Osteocyte (in vitro differentiated cells): Measurements from ENCODE around the gene GHR. TPM values are rescaled to one million over a fixed set of nuclear protein-coding genes. Genes with fewer than 3 reads are reported as not detected.

Experiments used
- DNase-seq: peaks from one replicate; pipeline ENCODE4 v3.0.0; 2021; ENCODE audit warnings: mixed read lengths; ENCODE audit not compliant: unreplicated experiment; ENCODE audit errors: extremely low spot score
- H3K27ac Mint-ChIP-seq: one replicate; pipeline ENCODE4 v1.8.0; 2021; ENCODE audit warnings: mild to moderate bottlenecking, mixed read lengths; ENCODE audit not compliant: unreplicated experiment
- H3K27me3 Mint-ChIP-seq: one replicate; pipeline ENCODE4 v1.8.0; 2021; ENCODE audit warnings: mixed read lengths; ENCODE audit not compliant: unreplicated experiment
- H3K36me3 Mint-ChIP-seq: one replicate; pipeline ENCODE4 v1.8.0; 2021; ENCODE audit warnings: mixed read lengths; ENCODE audit not compliant: unreplicated experiment
- H3K4me1 Mint-ChIP-seq: one replicate; pipeline ENCODE4 v1.8.0; 2021; ENCODE audit warnings: mixed read lengths; ENCODE audit not compliant: unreplicated experiment
- H3K4me3 Mint-ChIP-seq: one replicate; pipeline ENCODE4 v1.8.0; 2021; ENCODE audit warnings: mild to moderate bottlenecking, moderate library complexity, mixed read lengths; ENCODE audit not compliant: unreplicated experiment
- H3K9me3 Mint-ChIP-seq: one replicate; pipeline ENCODE4 v1.8.0; 2021; ENCODE audit warnings: mixed read lengths; ENCODE audit not compliant: unreplicated experiment
- total RNA-seq: library from RNA; stranded (reverse); gene quantifications from 2 replicates; pipeline ENCODE4 v1.2.1, GENCODE V29; 2021
- TF ChIP-seq, protein P1 (sequence below): fragments of 200-600 bp; sonication (generic); IDR thresholded peaks from 2 replicates; pipeline ENCODE4 v1.5.0; 2021; ENCODE audit warnings: antibody characterized with exemption, mild to moderate bottlenecking, moderate library complexity

The GHR gene
- total RNA-seq, 1 donor from 2014 or later: 2.3 TPM

DNA sequence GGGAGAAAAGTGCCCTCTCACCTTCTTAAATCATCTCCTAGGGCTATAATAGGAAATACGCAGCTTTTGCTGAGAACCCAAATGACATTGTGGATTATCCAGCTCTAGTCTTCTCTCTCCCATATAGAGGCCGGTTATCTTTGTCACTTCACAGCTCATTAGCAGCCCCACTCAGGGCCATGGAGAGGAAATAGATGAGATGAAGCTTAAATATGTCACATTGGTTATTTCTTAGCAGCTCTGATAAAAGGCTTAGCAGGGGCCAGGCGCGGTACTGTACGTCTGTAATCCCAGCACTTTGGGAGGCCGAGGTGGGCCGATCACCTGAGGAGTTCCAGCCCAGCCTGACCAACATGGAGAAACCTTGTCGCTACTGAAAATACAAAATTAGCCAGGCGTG, 90.0 kb downstream of the GHR start:
- DNase-seq: no peak
- Mint-ChIP-seq H3K27me3 (no peaks in the 10 kb centered on the region), H3K9me3 (no peaks in the 10 kb centered on the region), H3K36me3 (no peaks in the 10 kb centered on the region), H3K4me3 (no peak overlapping the region), H3K4me1 (no peaks in the 10 kb centered on the region), H3K27ac (no peak overlapping the region)
- TF ChIP-seq, protein P1, sequence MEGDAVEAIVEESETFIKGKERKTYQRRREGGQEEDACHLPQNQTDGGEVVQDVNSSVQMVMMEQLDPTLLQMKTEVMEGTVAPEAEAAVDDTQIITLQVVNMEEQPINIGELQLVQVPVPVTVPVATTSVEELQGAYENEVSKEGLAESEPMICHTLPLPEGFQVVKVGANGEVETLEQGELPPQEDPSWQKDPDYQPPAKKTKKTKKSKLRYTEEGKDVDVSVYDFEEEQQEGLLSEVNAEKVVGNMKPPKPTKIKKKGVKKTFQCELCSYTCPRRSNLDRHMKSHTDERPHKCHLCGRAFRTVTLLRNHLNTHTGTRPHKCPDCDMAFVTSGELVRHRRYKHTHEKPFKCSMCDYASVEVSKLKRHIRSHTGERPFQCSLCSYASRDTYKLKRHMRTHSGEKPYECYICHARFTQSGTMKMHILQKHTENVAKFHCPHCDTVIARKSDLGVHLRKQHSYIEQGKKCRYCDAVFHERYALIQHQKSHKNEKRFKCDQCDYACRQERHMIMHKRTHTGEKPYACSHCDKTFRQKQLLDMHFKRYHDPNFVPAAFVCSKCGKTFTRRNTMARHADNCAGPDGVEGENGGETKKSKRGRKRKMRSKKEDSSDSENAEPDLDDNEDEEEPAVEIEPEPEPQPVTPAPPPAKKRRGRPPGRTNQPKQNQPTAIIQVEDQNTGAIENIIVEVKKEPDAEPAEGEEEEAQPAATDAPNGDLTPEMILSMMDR: no peak

DNA sequence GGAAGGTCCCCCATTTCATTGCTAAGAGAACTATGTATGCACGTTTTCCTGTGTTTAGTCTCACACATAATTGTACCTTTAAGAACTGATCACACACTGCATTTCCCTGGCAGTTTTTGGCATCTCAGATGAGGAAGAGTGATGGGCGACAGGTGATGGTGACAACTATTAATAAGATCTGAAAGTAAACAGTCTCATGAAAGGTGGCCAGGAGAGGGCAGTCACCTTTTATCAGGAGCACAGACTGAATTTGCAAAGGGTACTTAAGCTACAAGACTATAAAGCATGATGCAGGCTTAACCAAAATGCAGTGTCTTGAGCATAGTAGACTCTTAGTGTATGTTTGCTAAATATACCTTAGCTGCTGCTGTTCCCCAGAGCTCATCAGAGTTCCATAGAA, 91.5 kb downstream of the GHR start:
- no peaks in the 10 kb centered on the region for H3K4me1 Mint-ChIP-seq
- no peak overlapping the region for H3K27ac Mint-ChIP-seq
- no peaks in the 10 kb centered on the region for H3K9me3 Mint-ChIP-seq
- H3K27me3 Mint-ChIP-seq: no peaks in the 10 kb centered on the region
- no peak for DNase-seq
- H3K36me3 Mint-ChIP-seq: no peaks in the 10 kb centered on the region
- TF ChIP-seq, protein P1: no peak
- H3K4me3 Mint-ChIP-seq: no peak overlapping the region

DNA sequence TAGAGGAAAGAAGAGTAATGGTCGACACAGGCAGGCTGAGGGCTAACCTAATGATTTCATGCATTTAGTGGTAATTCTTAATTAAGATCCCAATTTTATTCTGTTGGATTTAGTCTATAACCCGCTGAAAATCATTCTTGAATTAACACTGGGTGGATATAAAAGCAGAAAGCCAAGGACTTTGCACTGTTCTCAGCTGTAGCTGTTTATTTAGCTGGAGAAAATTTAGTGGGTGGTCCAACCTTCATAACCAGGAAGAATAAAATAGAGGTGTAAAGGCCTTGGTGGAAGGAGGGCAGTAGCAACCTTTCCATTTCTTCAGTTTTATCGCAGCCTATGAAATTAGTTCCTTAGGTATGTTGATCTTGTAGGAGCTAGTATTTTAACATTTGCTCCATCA, 92.3 kb downstream of the GHR start:
- H3K27ac Mint-ChIP-seq: no peak overlapping the region
- H3K27me3 Mint-ChIP-seq: no peaks in the 10 kb centered on the region
- no peak overlapping the region for H3K4me3 Mint-ChIP-seq
- TF ChIP-seq, protein P1: no peak
- H3K36me3 Mint-ChIP-seq: no peaks in the 10 kb centered on the region
- H3K9me3 Mint-ChIP-seq: no peaks in the 10 kb centered on the region
- H3K4me1 Mint-ChIP-seq: no peaks in the 10 kb centered on the region
- no peak for DNase-seq

DNA sequence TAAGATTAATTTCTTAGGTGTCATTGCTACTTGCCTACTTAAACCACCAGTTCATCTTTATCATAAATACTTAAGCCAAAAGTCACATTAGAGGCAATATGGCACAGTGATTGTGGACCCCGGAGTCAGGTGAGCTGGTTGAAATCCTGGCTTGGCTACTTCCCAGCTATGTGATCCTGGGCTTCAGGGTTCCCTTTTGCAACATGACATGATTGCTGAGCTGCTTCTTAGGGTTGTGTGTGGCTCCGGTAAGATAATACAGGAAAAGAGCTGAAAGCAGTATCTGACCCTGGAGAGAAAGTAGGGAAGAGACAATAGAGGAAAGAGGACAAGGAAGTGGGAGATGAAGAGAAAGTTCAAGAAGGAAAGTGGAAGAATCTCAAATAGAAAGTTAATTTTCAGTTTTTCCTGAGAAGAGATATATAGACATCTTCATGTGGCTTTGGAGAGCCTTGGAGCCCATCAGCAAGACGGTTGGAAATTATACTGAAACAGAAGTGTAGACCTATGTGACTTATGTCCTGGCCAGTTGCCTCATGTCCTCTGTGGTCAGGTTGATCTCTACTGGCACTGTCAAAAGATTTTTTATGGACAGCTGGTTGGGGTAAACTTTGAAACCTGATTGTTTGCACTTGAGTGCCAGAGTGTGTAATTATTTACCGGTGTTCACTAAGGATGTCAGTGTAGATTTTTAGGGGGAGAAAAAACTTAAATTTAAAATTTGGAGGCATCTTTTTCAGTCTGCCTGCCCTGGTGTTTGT, 93.2 kb downstream of the GHR start:
- TF ChIP-seq, protein P1: no peak
- DNase-seq: no peak
- Mint-ChIP-seq H3K27me3 (no peaks in the 10 kb centered on the region), H3K4me1 (no peaks in the 10 kb centered on the region), H3K4me3 (no peak overlapping the region), H3K27ac (no peak overlapping the region), H3K36me3 (no peaks in the 10 kb centered on the region), H3K9me3 (no peaks in the 10 kb centered on the region)

DNA sequence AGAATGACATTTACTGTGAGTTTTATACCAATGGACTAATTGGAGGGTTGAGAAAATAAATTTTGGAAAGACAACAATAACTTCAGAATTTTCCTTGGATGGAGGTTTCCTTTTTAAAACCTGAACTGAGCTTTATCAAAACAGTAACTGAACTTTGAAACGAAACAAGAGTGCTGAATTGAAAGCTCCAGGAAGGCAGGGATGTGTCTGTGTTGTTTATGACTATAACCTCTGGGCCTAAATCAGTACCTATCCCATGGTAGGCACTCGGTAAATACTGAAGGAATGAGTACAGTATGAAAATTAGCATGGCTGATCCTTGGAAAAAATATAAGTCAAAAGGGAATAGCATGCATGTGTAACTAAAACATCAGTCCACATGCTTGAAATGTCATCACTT, 93.9 kb downstream of the GHR start:
- H3K27me3 Mint-ChIP-seq: no peaks in the 10 kb centered on the region
- TF ChIP-seq, protein P1: no peak
- no peak overlapping the region for H3K4me3 Mint-ChIP-seq
- no peak overlapping the region for H3K27ac Mint-ChIP-seq
- no peaks in the 10 kb centered on the region for H3K9me3 Mint-ChIP-seq
- no peak for DNase-seq
- no peaks in the 10 kb centered on the region for H3K4me1 Mint-ChIP-seq
- H3K36me3 Mint-ChIP-seq: no peaks in the 10 kb centered on the region
